Activated CD4-positive, alpha-beta T cell treated with anti-CD3 and anti-CD28 coated beads, Interleukin-2, Interleukin-6, amounts not matched to agents 100 ng/mL and 50 ng/mL, durations not matched to agents 16 hours and 8 hours (primary cell): ENCODE measurements around the gene TBATA.
"Not testable (repeated sequence)": the region's sequence is repeated elsewhere in the genome, so short reads cannot be mapped to it uniquely, and the experiment has no call there.

Experiments used
- DNase-seq: peaks from one replicate; pipeline ENCODE4 v3.0.0-alpha.2; 2020

Gene TBATA

GRCh38 chr10:70777063-70777875 lies 7.9 kb downstream of the TBATA start:
- DNase-seq: no peak

- DNase-seq: no peak
Observed at GRCh38 chr10:70776455-70777005, 8.6 kb downstream of the TBATA start.

GRCh38 chr10:70775679-70776454 lies 9.3 kb downstream of the TBATA start:
- DNase-seq: no peak

- DNase-seq: no peak
Observed at GRCh38 chr10:70774810-70775678, 10.1 kb downstream of the TBATA start.

- DNase-seq: no peak
Observed at GRCh38 chr10:70773965-70774809, 11.0 kb downstream of the TBATA start.

GRCh38 chr10:70773461-70773860 lies 11.7 kb downstream of the TBATA start:
- DNase-seq: no peak

GRCh38 chr10:70772627-70773026 lies 12.6 kb downstream of the TBATA start:
- no peak for DNase-seq

- no peak for DNase-seq
Observed at GRCh38 chr10:70771311-70772194, 13.6 kb downstream of the TBATA start.

- not testable (repeated sequence) for DNase-seq
Observed at GRCh38 chr10:70770516-70770915, 14.7 kb downstream of the TBATA start.

- DNase-seq: no peak
Observed at GRCh38 chr10:70770001-70770400, 15.2 kb downstream of the TBATA start.

- no peak for DNase-seq
Observed at GRCh38 chr10:70769121-70769520, 16.1 kb downstream of the TBATA start.

GRCh38 chr10:70768026-70768685 lies 17.0 kb downstream of the TBATA start:
- not testable (repeated sequence) for DNase-seq

- no peak for DNase-seq
Observed at GRCh38 chr10:70765794-70766594, 19.2 kb downstream of the TBATA start.

GRCh38 chr10:70763567-70763966 lies 21.6 kb downstream of the TBATA start:
- DNase-seq: no peak

- no peak for DNase-seq
Observed at GRCh38 chr10:70762441-70763175, 22.6 kb downstream of the TBATA start.

- no peak for DNase-seq
Observed at GRCh38 chr10:70761727-70762350, 23.3 kb downstream of the TBATA start.

- DNase-seq: no peak
Observed at GRCh38 chr10:70761031-70761601, 24.1 kb downstream of the TBATA start.
